Psoas muscle (tissue), 8 donors: Measurements from ENCODE around the gene LRRC18. TPM values are rescaled to one million over a fixed set of nuclear protein-coding genes. Genes with fewer than 3 reads are reported as not detected.

Experiments
- ATAC-seq, 4 donors: fragments of 200-7000 bp; cut with Tn5 transposase; one replicate each; pipeline ENCODE4 v1.9.1; 2020; ENCODE audit warnings: moderate library complexity in 3 of 4, mild to moderate bottlenecking in 2 of 4
- DNase-seq, 2 donors: peaks; one replicate each; pipeline ENCODE4 v3.0.0-alpha.2; 2020
- H3K27ac ChIP-seq: fragments of 200-600 bp; one replicate; pipeline ENCODE4 v1.8.0; 2022
- H3K27me3 ChIP-seq, 3 donors: fragments of 200-600 bp in 1 of 3; one replicate each; pipeline versions ENCODE4 v1.6.1 to v1.8.0; 2013 to 2022; ENCODE audit warnings: low read length in 2 of 3, mild to moderate bottlenecking in 2 of 3, moderate library complexity in 1 of 3; ENCODE audit not compliant: insufficient read depth in 3 of 3
- H3K36me3 ChIP-seq, 2 donors: fragments of 200-600 bp in 1 of 2; one replicate each; pipeline versions ENCODE4 v1.6.1 to v1.8.0; 2013 to 2022; ENCODE audit warnings: low read depth in 1 of 2, mild to moderate bottlenecking in 1 of 2, moderate library complexity in 1 of 2; ENCODE audit not compliant: insufficient read depth in 1 of 2
- H3K4me1 ChIP-seq: fragments of 200-600 bp; one replicate; pipeline ENCODE4 v1.8.0; 2022
- H3K4me3 ChIP-seq: fragments of 200-600 bp; one replicate; pipeline ENCODE4 v1.8.0; 2022; ENCODE audit warnings: mild to moderate bottlenecking
- H3K9me3 ChIP-seq: fragments of 200-600 bp; one replicate; pipeline ENCODE4 v1.8.0; 2022
- CTCF ChIP-seq: fragments of 200-600 bp; IDR thresholded peaks from one replicate; pipeline ENCODE4 v1.8.0; 2022; ENCODE audit warnings: antibody characterized with exemption
- WGBS, 3 donors: extraction: QIAGEN DNeasy Blood & Tissue Kit; methylation state at CpG; one replicate each; pipeline versions ENCODE4 v1.1.6 to v1.1.7; 2013; 5-methylcytosine and 5-hydroxymethylcytosine counted together
- intact Hi-C, 2 donors: fragments of 100-400 bp; cut with DNase I; formaldehyde crosslinking; loops; one replicate each; pipeline versions ENCODE4 v1.11.0 to v1.14.2; 2022
- polyA plus RNA-seq, 3 donors: library from polyadenylated mRNA; stranded (reverse); fragments of 200-250 nt; gene quantifications; one replicate each; pipeline ENCODE4 v1.2.3, GENCODE V29; 2013
- total RNA-seq, 4 donors: library from RNA; stranded (reverse); fragmentation: NEBNext Ultra II Directional in 2 of 4; extraction: Animal tissue kit (Norgen Biotek cat#: 25700) in 2 of 4; gene quantifications; one replicate each; pipeline versions ENCODE4 v1.2.1 to v1.2.4, GENCODE V29; 2021 to 2023
- donor health status: healthy with polysubstance abuse.
- donor health status: DM: no; HTN: no; CAD: no; lungs with moderate emphysema.
- donor health status: Bipolar disorder and iron deficiency.
- donor health status: healthy.
- donor health status: DM: yes; HTN: yes; CAD: no.
- donor health status: DM: no; HTN: no; CAD: no.
- donor health status: DM: no; HTN: no; CAD: no.
- donor health status: DM: yes; HTN: yes; CAD: no.

The LRRC18 gene
- total and polyA plus RNA-seq, 7 donors = not detected

GRCh38 chr10:48880016-48880705, 59.5 kb downstream of the LRRC18 start:
- H3K36me3 ChIP-seq = no peaks in the 10 kb centered on the region
- 48 to 56% (median 52%) methylated on average over 11 of the region's 11 CpGs for WGBS, 3 donors
- ATAC-seq = no peak

GRCh38 chr10:48879451-48879850, 60.2 kb downstream of the LRRC18 start:
- H3K9me3 ChIP-seq = no peaks in the 10 kb centered on the region
- H3K4me3 ChIP-seq = no peak overlapping the region
- no peaks in the 10 kb centered on the region for H3K4me1 ChIP-seq
- DNase-seq (no peak), ATAC-seq (no peak)
- H3K27me3 ChIP-seq = no peaks in the 10 kb centered on the region
- no peak for TF ChIP-seq CTCF
- no peaks in the 10 kb centered on the region for H3K36me3 ChIP-seq
- WGBS, 3 donors = 59 to 72% (median 65%) methylated on average over 5 of the region's 5 CpGs
- no peak overlapping the region for H3K27ac ChIP-seq
- intact Hi-C loops = no loop called here

More at GRCh38 chr10:48880016-48880705, 59.5 kb downstream of the LRRC18 start:
- no peak for TF ChIP-seq CTCF
- no peaks in the 10 kb centered on the region for H3K4me1 ChIP-seq
- no peaks in the 10 kb centered on the region for H3K9me3 ChIP-seq
- DNase-seq = no peak
- intact Hi-C loops = no loop called here
- H3K4me3 ChIP-seq = no peak overlapping the region
- H3K27me3 ChIP-seq = no peaks in the 10 kb centered on the region
- H3K27ac ChIP-seq = no peak overlapping the region

GRCh38 chr10:48878091-48878490, 61.5 kb downstream of the LRRC18 start:
- 81 to 98% (median 83%) methylated on average over 3 of the region's 3 CpGs for WGBS, 3 donors
- H3K36me3 ChIP-seq = no peaks in the 10 kb centered on the region
- no peak overlapping the region for H3K4me3 ChIP-seq
- H3K4me1 ChIP-seq = no peaks in the 10 kb centered on the region
- H3K9me3 ChIP-seq = no peaks in the 10 kb centered on the region
- no peaks in the 10 kb centered on the region for H3K27me3 ChIP-seq
- H3K27ac ChIP-seq = no peak overlapping the region
- TF ChIP-seq CTCF = no peak
- intact Hi-C loops = no loop called here
- ATAC-seq = no peak
- no peak for DNase-seq

- DNase-seq (no peak), ATAC-seq (no peak)
- no peak for TF ChIP-seq CTCF
- no peaks in the 10 kb centered on the region for H3K36me3 ChIP-seq
- H3K4me1 ChIP-seq = no peaks in the 10 kb centered on the region
- H3K4me3 ChIP-seq = no peak overlapping the region
- no peak overlapping the region for H3K27ac ChIP-seq
- 81 to 82% (median 81%) methylated on average over 1 of the region's 1 CpG for WGBS, 3 donors
- H3K27me3 ChIP-seq = no peaks in the 10 kb centered on the region
- intact Hi-C loops = no loop called here
- no peaks in the 10 kb centered on the region for H3K9me3 ChIP-seq
Observed at GRCh38 chr10:48872234-48872633, 67.4 kb downstream of the LRRC18 start.

Other genes with a start within 250 kb of the LRRC18 start
- 1 to 10 TPM; 1.8 to 4.4 (median 2.2) TPM for gene VSTM4, start 175.7 kb upstream of the LRRC18 start, total RNA-seq
- gene VSTM4, start 175.7 kb upstream of the LRRC18 start, polyA plus RNA-seq = 1 to 10 TPM; 1.0 to 1.8 (median 1.1) TPM
- not detected for gene FAM170B, start 194.2 kb upstream of the LRRC18 start, total RNA-seq
- gene FAM170B, start 194.2 kb upstream of the LRRC18 start, polyA plus RNA-seq = under 1 TPM in 1 of 3 donors, not detected in 2; 0.01 TPM
- 10 to 100 TPM in 1 of 4 donors, 1 to 10 TPM in 3; 3.5 to 12.0 (median 6.0) TPM for gene TMEM273, start 248.6 kb upstream of the LRRC18 start, total RNA-seq
- gene TMEM273, start 248.6 kb upstream of the LRRC18 start, polyA plus RNA-seq = 1 to 10 TPM; 7.0 to 9.1 (median 7.7) TPM